OCI-M1 (cell line): ENCODE measurements around the gene ITPK1.

ENCODE experiments used
- DNase-seq: peaks from one replicate; lab custom pipeline; 2025; lab: John Stamatoyannopoulos, UW

ITPK1 gene

DNA sequence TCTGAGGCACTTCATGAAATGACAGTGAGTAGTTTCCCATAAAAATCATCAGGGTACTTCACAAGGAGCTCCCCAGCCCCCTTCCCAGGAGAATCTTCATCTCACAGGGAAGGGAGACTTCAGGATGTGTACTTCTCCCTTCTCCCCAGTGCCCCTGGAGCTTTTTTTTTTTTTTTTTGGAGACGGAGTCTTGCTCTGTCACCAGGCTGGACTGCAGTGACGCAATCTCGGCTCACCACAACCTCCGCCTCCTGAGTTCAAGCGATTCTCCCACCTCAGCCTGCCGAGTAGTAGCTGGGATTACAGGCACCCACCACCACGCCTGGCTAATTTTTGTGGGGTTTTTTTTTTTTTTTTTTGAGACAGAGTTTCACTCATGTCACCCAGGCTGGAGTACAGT is 10.4 kb downstream of the ITPK1 start:
- peak; percentile 72 for DNase-seq

DNA sequence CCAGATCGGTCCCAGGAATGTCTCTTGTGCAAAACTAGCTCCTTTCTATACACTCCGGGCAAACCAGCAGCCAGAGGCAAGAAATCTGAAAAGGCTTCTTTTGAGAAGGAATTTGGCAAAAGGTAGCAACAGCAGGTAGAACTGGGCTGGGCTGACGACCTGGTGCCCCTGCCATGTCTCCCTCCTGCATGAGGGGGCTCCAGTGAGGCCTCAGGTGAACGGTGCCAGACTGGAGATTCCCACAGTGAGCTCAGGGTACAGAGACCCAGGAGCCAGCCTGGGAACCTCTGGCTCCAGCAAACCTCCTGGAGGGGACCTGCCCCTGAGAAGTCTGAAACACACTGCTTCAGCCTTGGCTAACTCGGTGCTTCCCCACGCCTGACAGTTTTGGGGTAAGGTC is 10.8 kb downstream of the ITPK1 start:
- DNase-seq, result peak; percentile 10

DNA sequence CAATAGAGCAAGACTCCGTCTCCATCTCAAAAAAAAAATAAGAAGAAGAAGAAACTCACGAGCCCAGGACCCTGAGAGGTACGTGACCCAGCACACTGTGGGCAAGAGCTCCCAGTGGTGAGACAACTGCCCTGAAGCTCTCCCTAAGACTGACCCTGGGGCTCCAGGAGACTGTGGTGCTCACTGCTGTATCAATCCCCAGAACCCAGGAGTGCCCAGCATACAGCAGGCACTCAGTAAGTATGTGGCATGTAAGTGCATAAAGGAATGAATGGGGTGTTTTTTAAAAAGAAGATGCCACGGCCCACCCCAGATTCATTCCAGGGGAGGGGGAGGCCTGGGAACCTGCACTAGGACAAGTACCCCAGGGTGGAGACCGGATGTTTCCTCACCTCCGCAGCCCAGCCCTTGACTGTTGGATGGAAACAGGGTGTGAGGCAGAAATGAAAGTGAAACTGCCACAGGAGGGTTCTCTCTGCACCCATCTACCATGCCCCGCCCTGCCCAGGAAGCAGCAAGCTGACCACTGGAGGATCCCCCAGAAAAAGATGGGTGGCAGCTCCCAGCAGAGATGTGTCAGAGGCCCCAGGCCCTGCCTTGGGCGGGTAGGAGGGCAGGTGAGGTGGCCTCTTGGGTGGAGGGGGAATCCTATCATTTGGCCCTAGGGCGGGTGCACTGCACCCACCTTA is 12.2 kb downstream of the ITPK1 start:
- peak; percentile 84 for DNase-seq

DNA sequence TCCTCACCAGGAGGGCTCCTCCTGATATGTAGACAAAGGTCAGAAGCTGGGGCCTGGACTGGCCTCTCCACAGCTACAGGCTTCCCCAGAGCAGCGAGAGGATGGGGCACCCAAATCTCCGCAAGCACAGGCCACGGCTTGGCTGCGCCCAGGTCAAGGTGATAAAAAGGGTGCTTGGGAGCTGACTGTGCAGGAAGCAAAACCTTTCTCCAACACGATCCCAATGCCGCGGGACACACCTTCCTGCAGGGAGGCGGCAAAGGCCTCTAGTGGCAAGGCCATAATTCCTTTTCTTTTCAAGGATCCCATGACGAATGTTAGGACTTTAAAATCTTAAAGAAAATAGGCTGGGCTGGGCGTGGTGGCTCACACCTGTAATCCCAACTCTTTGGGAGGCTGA is 13.6 kb downstream of the ITPK1 start:
- DNase-seq, result no peak

DNA sequence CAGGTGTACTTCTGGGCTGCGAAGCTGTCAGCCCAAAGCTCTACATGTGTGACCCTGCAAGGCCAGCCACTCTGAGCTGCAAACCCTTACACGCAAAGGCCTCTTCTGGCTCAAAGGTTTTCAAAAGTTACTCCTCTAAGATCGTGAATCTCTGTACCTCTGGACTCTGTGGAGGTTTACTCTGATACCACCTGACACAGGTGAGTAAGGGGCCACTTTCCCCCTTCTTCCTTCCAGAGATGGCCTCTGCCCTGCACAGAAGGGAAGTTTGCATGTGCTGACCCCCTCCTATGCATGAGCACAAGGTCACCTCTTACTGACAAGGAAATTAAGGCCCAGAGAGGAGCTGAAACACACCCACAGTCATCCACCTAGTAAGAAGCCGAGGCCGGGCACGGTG is 14.5 kb downstream of the ITPK1 start:
- no peak for DNase-seq

DNA sequence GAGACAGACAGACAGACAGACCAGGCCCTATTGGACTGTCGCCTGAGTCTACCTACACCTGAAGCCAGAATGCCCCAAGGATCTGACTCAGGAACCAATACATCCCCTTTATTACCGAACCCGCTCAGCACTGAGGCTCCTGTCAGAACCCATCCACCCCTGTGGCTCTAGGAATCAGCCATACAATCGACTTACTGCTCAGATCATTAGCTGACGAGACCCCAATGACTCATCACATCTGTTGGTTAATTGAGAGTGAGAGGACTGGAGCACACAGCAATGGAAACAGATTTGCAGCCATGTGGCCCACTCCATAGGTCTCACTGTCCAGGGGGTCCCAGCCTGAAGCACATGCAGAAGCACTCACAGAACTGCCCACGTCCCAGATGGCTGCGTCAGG is 15.2 kb downstream of the ITPK1 start:
- DNase-seq, result no peak

DNA sequence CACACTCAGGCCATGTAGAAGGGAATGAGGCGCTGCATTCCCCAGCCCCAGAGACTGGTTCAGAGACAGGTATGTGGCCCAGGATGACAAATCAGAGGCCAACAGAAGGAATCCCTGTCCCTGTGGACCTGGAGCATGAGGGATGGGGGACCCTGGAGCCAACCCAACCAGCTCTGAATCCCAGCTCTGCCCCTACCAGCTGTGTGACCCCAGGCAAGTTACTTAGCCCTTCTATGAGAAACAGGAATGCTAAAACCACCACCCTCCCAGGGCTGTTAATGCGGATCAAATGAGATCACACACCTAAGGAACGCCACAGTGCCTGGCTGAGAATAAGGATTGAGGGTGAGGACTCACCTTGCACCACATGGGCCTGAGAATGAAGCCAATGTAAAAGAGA is 15.6 kb downstream of the ITPK1 start:
- DNase-seq, result no peak

DNA sequence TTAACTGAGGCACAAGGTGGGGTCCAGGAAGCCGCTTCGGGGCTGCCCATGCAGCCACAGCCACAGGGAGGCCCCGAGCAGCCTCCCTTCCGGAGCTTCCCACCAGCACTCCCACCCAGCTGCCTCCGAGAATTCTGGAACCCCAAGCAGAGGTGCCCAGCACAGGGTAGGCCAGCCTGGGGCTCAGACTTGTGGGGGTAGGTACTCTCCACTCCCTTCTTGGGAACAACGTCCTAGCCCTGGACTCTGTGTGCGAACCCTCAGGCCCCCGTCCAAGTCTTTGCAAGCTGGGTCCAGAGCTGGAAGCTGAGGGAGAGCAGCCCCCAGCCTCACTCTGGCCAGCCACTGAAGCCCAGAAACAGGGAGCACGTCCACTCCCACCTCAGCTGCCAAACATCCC is 16.1 kb downstream of the ITPK1 start:
- DNase-seq, result no peak

DNA sequence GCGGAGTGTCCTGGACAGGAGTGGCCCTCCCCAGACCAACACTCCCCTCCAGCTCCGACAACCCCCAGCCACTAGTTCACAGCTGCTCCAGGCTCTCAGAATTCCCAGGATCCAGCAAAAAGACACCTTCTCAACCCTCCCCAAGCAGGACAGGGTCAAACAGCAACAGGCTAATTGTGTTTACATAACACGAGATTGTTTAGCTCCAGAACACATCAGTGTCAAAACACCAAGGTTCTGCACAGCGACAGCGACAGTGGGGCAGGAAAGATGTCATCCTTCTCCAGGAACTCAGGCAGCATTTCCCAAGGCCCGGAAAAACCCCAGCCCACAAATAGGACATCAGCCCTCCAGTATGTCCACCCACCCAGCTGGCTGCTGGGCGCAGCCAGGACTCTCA is 16.5 kb downstream of the ITPK1 start:
- DNase-seq, result no peak

DNA sequence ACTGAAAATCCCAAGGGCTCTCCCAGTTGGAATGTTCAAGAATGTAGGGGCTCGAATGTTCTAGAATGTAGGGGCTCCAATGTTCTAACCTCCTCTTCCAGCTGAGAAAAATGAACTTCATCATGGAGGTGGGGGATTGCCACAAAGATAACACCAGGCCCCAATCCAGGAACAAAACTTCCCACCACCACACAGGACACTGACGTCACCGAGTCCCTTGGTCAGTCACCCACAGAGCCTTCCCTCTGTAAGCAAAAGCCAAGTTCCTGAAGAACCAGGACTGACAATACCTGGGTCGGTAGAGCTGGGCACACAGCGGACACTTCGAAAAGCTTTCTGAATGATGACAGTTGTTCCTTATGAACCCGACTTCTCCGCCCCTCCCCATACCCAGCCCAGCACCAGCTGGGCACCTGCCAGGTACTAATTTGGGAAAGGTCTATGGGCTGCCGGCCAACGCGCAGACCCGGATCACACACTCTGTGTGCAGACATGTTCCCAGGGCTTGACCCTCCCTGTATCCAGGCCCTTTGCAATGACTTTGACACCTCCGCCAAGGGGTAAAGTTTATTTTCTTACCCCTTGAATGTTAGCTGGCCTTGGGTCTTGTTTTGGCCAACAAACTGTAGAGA is 18.9 kb downstream of the ITPK1 start:
- no peak for DNase-seq

DNA sequence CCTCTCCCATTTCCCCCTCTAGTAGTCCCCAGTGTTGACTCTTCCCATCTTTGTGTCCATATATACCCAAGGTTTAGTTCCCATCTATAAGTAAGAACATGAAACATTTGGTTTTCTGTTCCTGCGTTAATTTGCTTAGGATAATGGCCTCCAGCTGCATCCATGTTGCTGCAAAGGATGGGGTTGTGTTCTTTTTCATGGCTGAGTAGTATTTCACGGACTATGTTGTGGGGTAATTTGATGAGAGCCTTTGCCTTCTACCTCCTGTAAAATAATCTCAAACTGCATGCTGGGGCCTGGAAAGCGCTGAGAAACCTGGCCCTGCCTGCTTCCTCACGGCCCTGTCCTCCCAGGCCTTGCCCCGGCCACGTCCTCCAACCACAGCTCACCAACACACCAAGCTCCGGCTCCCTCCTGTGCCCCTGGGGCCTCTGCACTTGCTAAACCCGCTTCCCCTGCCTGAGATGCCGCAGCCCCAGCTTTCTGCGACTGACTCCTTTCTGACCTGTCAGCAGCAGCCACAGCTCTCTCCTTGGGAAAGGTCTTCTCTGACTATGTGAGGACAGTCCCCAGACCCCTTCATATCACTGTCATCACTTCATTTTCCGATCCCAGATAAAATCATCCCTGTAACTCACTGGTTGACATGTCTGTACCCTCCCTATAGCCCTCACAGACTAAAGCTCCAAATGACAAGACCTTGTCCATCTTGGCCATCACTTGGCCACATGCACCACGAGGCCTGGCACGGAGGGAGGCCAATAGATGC is 19.8 kb downstream of the ITPK1 start:
- no peak for DNase-seq

DNA sequence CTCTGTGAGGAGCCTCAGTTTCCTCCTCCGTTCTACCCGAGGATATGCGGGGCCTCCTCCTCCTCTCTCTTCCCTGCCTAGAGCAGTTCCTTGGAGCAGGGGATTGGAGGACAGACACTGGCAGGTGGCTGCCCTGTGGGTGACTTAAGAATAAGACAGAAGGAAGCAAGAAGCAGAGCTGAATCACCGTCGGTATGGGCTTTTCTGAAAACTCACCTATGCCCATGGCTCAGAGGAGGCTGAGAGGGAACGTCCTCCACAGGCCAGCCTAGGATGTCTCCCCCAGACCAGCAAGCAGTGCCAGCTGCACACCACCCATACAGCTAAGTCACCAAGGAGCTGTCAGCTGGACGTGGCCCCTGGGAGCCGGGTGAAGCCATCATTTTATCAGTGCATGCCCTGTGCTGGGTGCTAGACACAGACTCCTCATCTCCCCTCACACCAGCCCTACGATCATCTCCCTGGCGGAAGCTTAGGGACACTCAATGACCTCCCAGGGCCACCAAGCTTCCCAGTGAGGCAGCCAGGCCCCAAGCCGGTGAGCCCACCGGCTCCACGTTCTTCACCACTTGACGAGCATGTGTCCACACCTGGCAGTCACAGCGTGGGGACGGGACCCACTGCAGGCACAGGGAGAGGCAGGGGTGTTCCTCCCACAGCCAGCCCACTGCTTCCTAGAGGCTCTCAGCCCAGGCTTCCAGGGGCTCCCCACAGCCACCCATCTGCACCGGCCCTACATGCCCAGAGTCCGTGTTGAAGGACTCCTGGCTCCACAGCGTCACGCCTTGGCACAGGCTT is 21.4 kb downstream of the ITPK1 start:
- DNase-seq, result no peak

DNA sequence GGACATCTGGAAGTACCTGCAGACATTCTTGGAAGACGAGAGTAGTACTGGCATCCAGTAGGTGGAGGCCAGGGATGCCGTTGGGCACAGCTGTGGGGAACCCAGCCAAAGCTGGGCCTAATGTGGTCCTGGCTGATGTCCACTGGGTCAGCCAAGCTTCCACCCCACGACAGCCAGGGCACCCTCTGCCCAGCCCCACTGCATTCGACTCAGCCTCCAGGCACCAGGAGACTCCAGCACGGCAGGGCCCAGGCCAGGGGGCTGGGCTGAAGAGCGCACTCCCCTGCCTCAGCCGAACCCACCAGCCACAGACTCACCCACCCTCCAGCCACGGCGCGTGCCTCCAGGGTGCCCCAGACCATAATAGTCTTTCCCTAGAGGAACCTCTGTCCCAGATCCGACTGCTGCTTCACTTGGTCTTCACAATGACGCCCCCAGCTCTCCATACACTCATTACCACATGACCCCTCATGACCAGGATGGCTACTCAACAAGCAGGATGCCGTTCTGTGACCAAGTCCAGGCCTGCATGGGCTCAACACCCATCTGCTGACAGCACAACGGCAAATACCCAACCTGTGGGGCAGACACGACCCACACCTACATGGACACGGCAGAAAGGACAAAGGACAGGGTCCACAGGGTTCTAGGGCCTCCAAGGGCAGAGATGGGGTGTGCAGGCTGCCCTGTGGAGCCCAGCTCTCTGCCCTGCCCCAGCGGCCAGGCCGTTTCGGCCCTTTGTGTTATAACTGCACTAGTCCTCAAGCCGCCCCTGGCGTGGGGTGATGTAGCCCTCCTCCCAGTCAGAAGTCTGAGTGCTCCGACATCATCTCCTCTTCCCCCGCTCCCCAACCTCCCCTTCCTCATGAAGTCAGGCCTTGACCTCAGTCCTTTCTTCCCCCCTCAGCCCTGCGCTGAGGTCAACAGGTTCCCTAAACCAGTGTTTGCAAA is 22.8 kb downstream of the ITPK1 start:
- DNase-seq, result no peak

DNA sequence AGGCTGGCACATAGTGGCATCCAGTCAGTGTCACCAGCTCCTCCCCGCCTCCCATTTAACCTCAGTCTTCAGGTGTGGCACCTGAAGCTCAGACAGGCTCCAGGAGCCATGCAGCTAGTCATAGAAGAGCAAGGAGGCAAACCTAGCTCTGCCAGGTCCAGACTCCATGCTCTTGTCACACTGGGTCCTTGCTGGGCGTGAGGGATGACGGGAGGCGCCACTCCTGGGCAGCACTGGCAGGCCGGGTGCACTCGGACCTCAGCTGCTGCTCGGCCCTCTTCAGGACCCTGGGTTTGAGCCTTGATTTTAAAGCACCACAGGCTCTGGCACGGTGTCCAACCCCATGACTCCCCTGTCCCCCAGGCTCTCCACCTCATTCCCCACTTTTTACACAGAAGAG is 24.1 kb downstream of the ITPK1 start:
- DNase-seq, result no peak

DNA sequence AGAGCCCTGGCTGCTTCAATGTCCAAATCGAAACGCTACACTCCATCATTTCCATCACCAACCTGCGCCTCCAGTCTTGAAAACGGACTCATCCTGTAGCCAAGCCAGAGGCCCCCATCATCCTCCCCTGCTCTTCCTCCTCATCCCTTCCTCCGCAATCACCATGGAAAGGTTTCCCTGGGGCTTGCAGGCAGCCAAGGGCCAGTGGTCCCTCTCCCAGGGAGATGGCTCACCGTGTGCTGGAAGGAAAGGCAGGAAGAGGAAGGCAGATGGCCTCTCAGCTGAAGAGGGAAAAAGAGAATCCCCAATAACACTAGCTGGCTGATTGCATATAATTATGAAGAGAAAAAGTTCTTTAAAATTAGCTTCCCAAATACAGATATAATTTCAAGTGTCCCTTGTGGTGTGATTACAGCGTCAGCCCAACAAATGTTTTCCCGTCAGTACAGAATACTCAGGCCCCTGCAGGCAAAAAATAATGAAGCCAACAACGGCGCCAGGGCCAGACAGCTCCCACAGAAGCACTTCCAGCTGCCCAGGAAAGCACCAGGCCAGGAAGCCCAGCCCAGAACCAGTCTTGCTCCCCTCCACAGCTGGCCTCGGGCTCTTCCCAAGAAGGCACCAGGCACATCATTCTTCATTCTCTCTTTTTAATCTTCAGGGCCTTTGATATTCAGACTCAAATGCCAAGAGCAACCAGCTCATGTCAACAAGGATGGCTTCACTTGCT is 24.7 kb downstream of the ITPK1 start:
- DNase-seq, result no peak

DNA sequence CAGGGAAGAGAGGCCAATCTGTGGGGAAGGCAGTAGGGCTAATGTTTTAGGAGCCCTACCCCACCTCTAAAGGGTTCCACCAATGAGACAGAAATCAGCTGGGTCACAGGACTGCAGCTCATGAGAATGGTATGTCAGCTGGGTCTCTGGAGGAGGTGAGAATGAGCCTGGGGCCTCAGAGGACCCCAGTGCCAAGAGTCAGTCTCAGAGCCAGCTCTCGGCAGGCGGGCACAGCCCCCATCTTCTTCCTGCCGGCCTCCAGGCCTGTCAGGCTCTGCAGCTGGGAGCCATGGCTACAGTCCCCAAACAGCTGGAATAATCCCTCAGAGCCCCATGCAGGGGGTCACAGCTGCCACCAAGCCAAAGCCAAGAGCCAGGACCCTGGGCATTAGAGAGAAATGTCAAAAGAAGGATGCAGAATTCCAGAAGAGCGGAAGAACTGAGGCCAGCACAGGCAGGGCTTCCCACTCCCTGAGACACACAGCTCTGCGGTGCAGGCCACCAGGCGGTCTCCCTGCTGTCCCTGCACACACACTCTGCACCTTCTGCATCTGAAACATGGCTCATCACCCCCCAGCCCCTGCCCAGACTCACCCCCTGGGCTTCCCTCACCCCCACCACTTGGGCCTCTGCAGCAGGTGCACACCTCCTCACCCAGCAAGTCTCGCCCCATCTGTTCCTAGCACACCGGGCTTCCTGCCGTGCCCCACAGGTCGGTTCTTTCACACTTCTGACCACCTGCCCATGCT is 26.0 kb downstream of the ITPK1 start:
- no peak for DNase-seq

DNA sequence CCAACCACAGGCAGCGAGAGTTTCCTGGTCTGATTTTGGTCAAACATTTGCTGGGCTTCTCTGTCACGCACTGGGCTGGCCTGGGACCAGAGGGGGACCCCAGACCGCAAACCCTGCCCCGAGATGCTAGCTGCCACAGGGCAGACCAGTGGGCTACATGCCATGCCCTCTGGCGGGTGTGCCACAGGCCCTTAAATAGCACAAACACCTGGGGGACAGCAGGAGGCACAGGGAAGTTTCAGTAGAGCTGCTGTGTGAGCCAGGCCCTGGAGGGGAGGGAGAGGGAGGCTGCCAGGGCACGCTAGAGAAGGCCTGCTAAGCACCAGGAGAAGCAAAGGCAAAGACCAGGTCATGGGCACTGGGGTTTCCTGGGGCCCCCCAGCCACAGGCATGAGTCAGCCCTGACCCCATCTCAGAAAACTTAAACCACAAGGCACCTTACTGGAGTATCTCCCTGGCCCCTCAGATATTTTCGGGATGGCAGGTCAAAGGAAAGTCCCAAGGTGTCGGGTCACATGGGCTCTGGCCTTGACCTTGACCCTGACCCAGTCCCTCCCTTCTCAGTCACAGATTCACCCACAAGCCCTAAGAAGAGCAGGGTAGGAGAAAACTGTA is 29.2 kb downstream of the ITPK1 start:
- DNase-seq, result no peak

DNA sequence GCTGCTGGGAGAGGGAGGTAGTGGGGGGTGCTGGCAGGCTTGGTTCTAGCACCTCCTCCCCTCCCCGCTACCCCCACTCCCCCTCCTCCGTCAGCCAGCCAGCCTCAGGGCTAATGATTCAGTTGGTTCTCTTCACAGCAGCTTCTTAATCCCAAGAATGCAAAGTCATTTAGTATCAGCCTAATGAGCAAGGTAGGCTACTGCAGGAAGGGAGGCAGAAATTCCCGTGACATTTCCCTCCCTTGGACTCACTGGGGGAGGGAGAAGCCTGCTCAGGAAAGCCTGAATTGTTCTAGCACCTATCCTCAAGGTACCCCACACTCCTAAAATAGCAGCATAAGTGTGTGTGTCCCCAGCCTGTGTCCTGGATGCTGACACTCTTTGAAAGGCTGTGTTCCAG is 29.8 kb downstream of the ITPK1 start:
- no peak for DNase-seq
